IMR-90 (cell line): ENCODE measurements around the gene ZNF23. TPM values are rescaled to one million over a fixed set of nuclear protein-coding genes. Genes with fewer than 3 reads are reported as not detected.

Experiments used
- ATAC-seq: fragments of 200-7000 bp; cut with Tn5 transposase; 2 replicates; pipeline ENCODE4 v1.9.1; 2020; ENCODE audit warnings: low read depth, mild to moderate bottlenecking, moderate library complexity
- BruUV-seq: library from RNA; stranded (reverse); fragments of 400-500 nt; replicated peaks from 2 replicates; lab custom pipeline; 2021; lab: Mats Ljungman, UMichigan
- CTCF ChIA-PET: fragments of 300-600 bp; formaldehyde crosslinking; extraction: SDS; loops from one replicate; lab custom pipeline; 2021; ENCODE audit warnings: antibody characterized with exemption; lab: Yijun Ruan, JAX
- POLR2A ChIA-PET: fragments of 300-600 bp; sonication (Branson Sonifier 250); formaldehyde crosslinking; loops from one replicate; lab custom pipeline; 2022; ENCODE audit warnings: antibody characterized with exemption; ENCODE audit not compliant: unreplicated experiment; lab: Charles Lee
- DNase-seq: peaks from one replicate; pipeline ENCODE4 v3.0.0; 2013
- H2AFZ ChIP-seq: replicated peaks from 2 replicates; pipeline ENCODE3; 2013; ENCODE audit warnings: low read length, mild to moderate bottlenecking; ENCODE audit not compliant: poor library complexity
- H2AK5ac ChIP-seq: 2 replicates; pipeline ENCODE4 v1.6.1; 2013; ENCODE audit warnings: low read depth, low read length, inconsistent platforms
- H2AK9ac ChIP-seq: replicated peaks from 2 replicates; pipeline ENCODE3; 2013; ENCODE audit warnings: mild to moderate bottlenecking, low read depth, low read length, moderate library complexity; ENCODE audit not compliant: poor library complexity
- H2BK120ac ChIP-seq: 2 replicates; pipeline ENCODE4 v1.6.1; 2013; ENCODE audit warnings: low read depth, low read length, inconsistent platforms
- H2BK15ac ChIP-seq: 3 replicates; pipeline ENCODE4 v1.6.1; 2013; ENCODE audit warnings: low read depth, low read length, inconsistent platforms
- H2BK20ac ChIP-seq: 2 replicates; pipeline ENCODE4 v1.6.1; 2013; ENCODE audit warnings: low read depth, mild to moderate bottlenecking, inconsistent platforms, low read length, moderate library complexity
- H2BK5ac ChIP-seq: 2 replicates; pipeline ENCODE4 v1.6.1; 2013; ENCODE audit warnings: mild to moderate bottlenecking, low read depth, low read length, inconsistent platforms; ENCODE audit not compliant: poor library complexity, severe bottlenecking
- H3K14ac ChIP-seq: replicated peaks from 2 replicates; pipeline ENCODE4 v1.6.1; 2013; ENCODE audit warnings: low read depth, low read length, inconsistent platforms
- H3K18ac ChIP-seq: 2 replicates; pipeline ENCODE4 v1.6.1; 2013; ENCODE audit warnings: low read depth, low read length, control low read depth
- H3K23ac ChIP-seq: 2 replicates; pipeline ENCODE4 v1.6.1; 2013; ENCODE audit warnings: low read depth, low read length, inconsistent platforms
- H3K27ac ChIP-seq: 2 replicates; pipeline ENCODE4 v1.5.1; 2013; ENCODE audit warnings: mild to moderate bottlenecking, control low read depth, low read length; ENCODE audit not compliant: insufficient read depth
- H3K27me3 ChIP-seq: 2 replicates; pipeline ENCODE4 v1.6.1; 2013; ENCODE audit warnings: low read length; ENCODE audit not compliant: control insufficient read depth, insufficient read depth
- H3K36me3 ChIP-seq: 2 replicates; pipeline ENCODE4 v1.6.1; 2013; ENCODE audit warnings: low read length, mixed read lengths; ENCODE audit not compliant: control insufficient read depth, insufficient read depth
- H3K4ac ChIP-seq: 2 replicates; pipeline ENCODE4 v1.6.1; 2013; ENCODE audit warnings: low read depth, low read length, inconsistent platforms
- H3K4me1 ChIP-seq: 2 replicates; pipeline ENCODE4 v1.6.1; 2013; ENCODE audit warnings: low read length, mixed read lengths; ENCODE audit not compliant: control insufficient read depth, insufficient read depth
- H3K4me2 ChIP-seq: 2 replicates; pipeline ENCODE4 v1.6.1; 2013; ENCODE audit warnings: low read depth, mild to moderate bottlenecking, control low read depth, low read length, moderate library complexity
- H3K4me3 ChIP-seq: 2 replicates; pipeline ENCODE4 v1.5.1; 2013; ENCODE audit warnings: low read depth, mild to moderate bottlenecking, control low read depth, low read length, moderate library complexity; ENCODE audit not compliant: insufficient read depth
- H3K56ac ChIP-seq: 2 replicates; pipeline ENCODE4 v1.6.1; 2013; ENCODE audit warnings: low read length, inconsistent platforms; ENCODE audit not compliant: insufficient read depth; ENCODE audit errors: extremely low read depth
- H3K79me1 ChIP-seq, 2 experiments: 2 replicates each; pipeline ENCODE4 v1.6.1; 2013; ENCODE audit warnings: low read length in 2 of 2, inconsistent platforms in 1 of 2, low read depth in 1 of 2
- H3K9ac ChIP-seq: 2 replicates; pipeline ENCODE4 v1.6.1; 2013; ENCODE audit warnings: low read depth, low read length, control low read depth
- H3K9me1 ChIP-seq: 2 replicates; pipeline ENCODE4 v1.6.1; 2013; ENCODE audit warnings: low read length, inconsistent platforms; ENCODE audit not compliant: insufficient read depth
- H3K9me3 ChIP-seq: 2 replicates; pipeline ENCODE4 v1.6.1; 2013; ENCODE audit warnings: low read length; ENCODE audit not compliant: control insufficient read depth, insufficient read depth
- H4K20me1 ChIP-seq: 2 replicates; pipeline ENCODE4 v1.6.1; 2013; ENCODE audit warnings: low read length, inconsistent platforms; ENCODE audit not compliant: insufficient read depth
- H4K5ac ChIP-seq: 2 replicates; pipeline ENCODE4 v1.6.1; 2013; ENCODE audit warnings: mild to moderate bottlenecking, low read depth, low read length, control low read depth
- H4K8ac ChIP-seq, 2 experiments: 2 replicates each; pipeline ENCODE4 v1.6.1; 2013; ENCODE audit warnings: low read depth in 2 of 2, low read length in 2 of 2, control low read depth in 1 of 2, inconsistent platforms in 1 of 2
- H4K91ac ChIP-seq: 2 replicates; pipeline ENCODE4 v1.6.1; 2013; ENCODE audit warnings: low read depth, low read length, inconsistent platforms; ENCODE audit not compliant: insufficient read depth
- BHLHE40 ChIP-seq: fragments of 150-350 bp; IDR thresholded peaks from 2 replicates; pipeline ENCODE4 v1.6.1; 2016; ENCODE audit warnings: mild to moderate bottlenecking, low read depth, low read length
- ELK1 ChIP-seq: fragments of 150-350 bp; IDR thresholded peaks from 2 replicates; pipeline ENCODE4 v1.6.1; 2016; ENCODE audit warnings: low read depth, mild to moderate bottlenecking, low read length, moderate library complexity, borderline replicate concordance
- FOS ChIP-seq: fragments of 150-350 bp; IDR thresholded peaks from 2 replicates; pipeline ENCODE4 v1.6.1; 2016; ENCODE audit warnings: low read depth, low read length
- MAFK ChIP-seq: IDR thresholded peaks from 2 replicates; pipeline ENCODE4 v1.6.1; 2012; ENCODE audit warnings: low read depth, low read length, improper control_type of control experiment
- MXI1 ChIP-seq: IDR thresholded peaks from 2 replicates; pipeline ENCODE4 v1.6.1; 2012; ENCODE audit warnings: low read depth, mild to moderate bottlenecking, low read length, moderate library complexity, borderline replicate concordance
- NFE2L2 ChIP-seq: fragments of 150-350 bp; IDR thresholded peaks from 2 replicates; pipeline ENCODE4 v1.6.1; 2016; ENCODE audit warnings: low read depth, mild to moderate bottlenecking, low read length
- SMC3 ChIP-seq: fragments of 150-350 bp; IDR thresholded peaks from 2 replicates; pipeline ENCODE4 v1.6.1; 2016; ENCODE audit warnings: low read depth, mild to moderate bottlenecking, antibody characterized with exemption, low read length, moderate library complexity
- WGBS, 2 experiments: methylation state at CpG; one replicate each; pipeline versions ENCODE4 v1.1.5 to v1.1.7; 2013; ENCODE audit warnings: missing lambda C conversion rate in 2 of 2; ENCODE audit not compliant: insufficient read length in 1 of 2; ENCODE audit errors: extremely low coverage in 2 of 2; 5-methylcytosine and 5-hydroxymethylcytosine counted together
- dilution Hi-C: fragments of 300-500 bp; cut with HindIII; formaldehyde crosslinking; loops from one replicate; pipeline ENCODE4 v1.14.3; 2018; ENCODE audit warnings: low sequenced_read_pairs; ENCODE audit not compliant: unreplicated experiment
- in situ Hi-C: fragments of 300-500 bp; cut with MboI; formaldehyde crosslinking; loops from 3 replicates; pipeline ENCODE4 v1.14.3; 2019; ENCODE audit warnings: low sequenced_read_pairs, inconsistent platforms, mixed read lengths
- intact Hi-C: fragments of 100-400 bp; cut with micrococcal nuclease; formaldehyde crosslinking; loops from 2 replicates; pipeline ENCODE4 v1.10.0; 2022
- polyA plus RNA-seq, 3 experiments: library from polyadenylated mRNA; depleted of rRNA; stranded (reverse); fragments of >200 nt; gene quantifications; 2 replicates each; pipeline ENCODE4 v1.2.3, GENCODE V29; 2012; ENCODE audit warnings: low replicate concordance in 1 of 3
- total RNA-seq: library from RNA; depleted of rRNA; stranded (reverse); fragments of >200 nt; gene quantifications from 2 replicates; pipeline ENCODE4 v1.2.3, GENCODE V29; 2012

The ZNF23 gene
- total and polyA plus RNA-seq, 2 of the 4 experiments (the other 2 are of a cell fraction): 7.5 to 8.8 TPM

DNA sequence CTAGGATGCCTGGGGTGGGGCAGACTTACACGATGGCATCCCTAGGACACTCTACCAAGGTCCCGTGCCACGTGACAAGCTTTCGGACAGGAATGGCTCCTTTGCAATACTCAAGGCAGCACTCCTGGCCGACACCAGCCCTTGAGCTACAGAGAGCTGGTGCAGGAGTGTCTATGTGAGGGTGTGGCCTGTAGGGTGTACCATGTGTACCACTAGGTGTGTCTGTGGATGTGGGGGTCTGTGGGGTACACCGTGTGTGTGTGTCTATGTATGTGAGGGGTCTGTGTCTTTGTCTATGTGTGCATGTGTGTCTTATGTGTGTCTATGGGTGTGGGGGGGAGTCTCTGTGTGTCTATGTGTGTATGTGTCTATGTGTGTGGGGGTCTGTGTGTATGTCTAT lies 18.3 kb downstream of the ZNF23 start:
- Histone ChIP-seq H4K20me1 (no peaks in the 10 kb centered on the region), H3K4me1 (no peaks in the 10 kb centered on the region), H4K5ac (no peak overlapping the region), H3K4ac (no peak overlapping the region), H2AFZ (no peak overlapping the region), H3K56ac (no peak overlapping the region), H3K79me1 (peaks cover 0 to 8% of the 10 kb centered on the region in 2 experiments; a peak in 1 of 4 replicates), H3K27ac (no peak overlapping the region), H3K9ac (no peak overlapping the region), H3K36me3 (peaks cover 8% of the 10 kb centered on the region), H3K14ac (no peak overlapping the region), H3K4me2 (no peak overlapping the region), H2BK5ac (no peak overlapping the region), H2BK120ac (no peak overlapping the region), H2BK20ac (no peak overlapping the region), H4K91ac (no peak overlapping the region), H2BK15ac (no peak overlapping the region), H4K8ac (no peak overlapping the region), H3K9me3 (peaks cover 59% of the 10 kb centered on the region), H3K4me3 (no peak overlapping the region), H2AK9ac (no peak overlapping the region), H3K27me3 (no peaks in the 10 kb centered on the region; the same call in 1 of the 2 replicates), H3K23ac (no peak overlapping the region), H2AK5ac (no peak overlapping the region), H3K18ac (no peak overlapping the region), H3K9me1 (no peaks in the 10 kb centered on the region)
- no peak for TF ChIP-seq SMC3
- TF ChIP-seq FOS: no peak
- TF ChIP-seq MXI1: no peak
- TF ChIP-seq MAFK: no peak
- no peak for TF ChIP-seq BHLHE40
- TF ChIP-seq NFE2L2: no peak
- TF ChIP-seq ELK1: no peak
- ATAC-seq (no peak), DNase-seq (no peak)
- ChIA-PET CTCF (no interaction called here), POLR2A (no interaction called here)
- no CpG with 5 or more reads among the region's 6 CpGs for WGBS, 2 experiments
- no TSS peak for BruUV-seq
- dilution Hi-C loops (no loop called here), intact Hi-C loops (no loop called here), in situ Hi-C loops (no loop called here)
